Stimulated activated CD4-positive, alpha-beta T cell treated with anti-CD3 and anti-CD28 coated beads, Interleukin-4, amount 100 ng/mL, for 24 hours (primary cell): ENCODE measurements around the gene BORA.
"Not testable (repeated sequence)": the region's sequence is repeated elsewhere in the genome, so short reads cannot be mapped to it uniquely, and the experiment has no call there.

Experiments
- DNase-seq: peaks from one replicate; pipeline ENCODE4 v3.0.0-alpha.2; 2020

BORA gene

GRCh38 chr13:72774019-72774418, 46.3 kb downstream of the BORA start:
- DNase-seq = no peak

GRCh38 chr13:72781451-72782439, 54.0 kb downstream of the BORA start, which contains the start of the genes DIS3 and PIBF1:
DIS3 (minus strand) TSS chr13:72781900; CDS start chr13:72781832, 68 bp downstream.
PIBF1 (plus strand) TSS chr13:72782133; CDS start chr13:72783470, 1,337 bp downstream.
- DNase-seq = peak; percentile 98

- DNase-seq = no peak
These were observed 55.0 kb downstream of the BORA start for GRCh38 chr13:72782717-72783116.

- DNase-seq = not testable (repeated sequence)
These were observed 57.0 kb downstream of the BORA start for GRCh38 chr13:72784679-72785078.

- no peak for DNase-seq
These were observed 61.1 kb downstream of the BORA start for GRCh38 chr13:72788831-72789230.

GRCh38 chr13:72792640-72793039, 64.9 kb downstream of the BORA start:
- DNase-seq = no peak

GRCh38 chr13:72798817-72799216, 71.1 kb downstream of the BORA start:
- no peak for DNase-seq

- DNase-seq = no peak
These were observed 76.6 kb downstream of the BORA start for GRCh38 chr13:72804301-72804700.
